Stimulated activated CD4-positive, alpha-beta T cell treated with anti-CD3 and anti-CD28 coated beads, TNF-alpha, amount 100 ng/mL, for 24 hours (primary cell): ENCODE results near the gene FBLN2.
A peak's percentile ranks its signal among the peaks of the same experiment; 100 is the strongest.

ENCODE experiments used
- DNase-seq, 3 experiments: peaks; one replicate each; pipeline ENCODE4 v3.0.0-alpha.2; 2020; ENCODE audit warnings: low read depth in 3 of 3

Gene FBLN2

GRCh38 chr3:13532085-13532484 is 16.8 kb upstream of the FBLN2 start:
- DNase-seq: no peak

- DNase-seq: no peak
Measured at GRCh38 chr3:13532631-13533030, 16.3 kb upstream of the FBLN2 start.

DNA sequence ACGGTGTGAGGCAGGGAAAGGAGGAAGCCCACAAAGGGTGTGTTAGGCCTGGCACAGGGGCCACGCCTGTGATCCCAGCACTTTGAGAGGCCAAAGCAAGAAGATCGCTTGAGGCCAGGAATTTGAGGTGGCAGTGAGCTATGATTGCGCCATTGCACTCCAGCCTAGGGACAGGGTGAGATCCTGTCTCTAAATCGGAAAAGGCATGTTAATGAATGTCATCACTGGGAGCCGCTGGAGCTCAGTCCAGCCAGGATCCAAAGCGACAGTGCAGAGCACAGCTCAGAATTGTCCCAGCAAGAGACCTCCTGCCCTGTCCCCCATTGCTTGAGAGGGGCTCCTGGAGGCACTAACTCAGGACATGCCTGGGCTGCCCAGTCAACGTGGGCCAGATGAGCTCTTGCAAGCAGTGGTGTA is 15.0 kb upstream of the FBLN2 start:
- DNase-seq: no peak

DNA sequence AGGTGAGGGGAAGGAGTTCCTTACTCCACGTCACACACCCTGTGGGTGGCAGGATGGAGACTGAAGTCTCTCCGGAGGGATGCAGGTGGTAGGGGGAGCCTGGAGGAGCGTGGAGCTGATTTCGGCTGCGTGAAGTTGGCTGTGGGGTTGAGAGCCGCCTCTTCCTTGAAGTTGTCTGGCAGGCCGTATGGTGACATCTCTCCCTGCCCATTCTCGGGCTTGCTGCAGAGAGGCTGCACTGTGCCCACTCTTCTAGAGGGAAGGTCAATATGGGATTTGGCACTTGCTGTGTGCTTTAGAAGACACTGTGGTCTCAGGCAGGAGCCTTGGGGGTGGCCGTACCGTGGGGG is 13.4 kb upstream of the FBLN2 start:
- no peak for DNase-seq

DNA sequence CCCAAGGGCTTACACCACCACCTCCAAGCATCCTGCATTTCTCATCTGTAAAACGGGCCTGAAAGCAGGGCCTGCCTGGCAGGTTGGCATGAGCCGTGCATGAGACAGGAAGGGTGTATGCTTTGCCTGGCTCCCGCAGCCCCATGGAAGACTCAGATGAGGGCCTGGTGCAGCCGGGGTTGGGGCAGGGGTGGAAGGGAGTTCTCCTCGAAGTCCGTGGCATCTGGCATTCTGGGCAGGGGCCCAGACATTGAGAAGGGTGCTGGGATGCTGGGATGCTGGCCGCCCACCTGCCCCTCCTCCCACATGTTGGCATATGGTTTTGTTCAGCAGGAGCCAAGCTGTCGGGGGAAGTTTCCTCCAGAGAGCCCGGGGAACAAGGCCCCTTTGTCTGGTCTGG is 13.0 kb upstream of the FBLN2 start:
- DNase-seq: no peak

DNA sequence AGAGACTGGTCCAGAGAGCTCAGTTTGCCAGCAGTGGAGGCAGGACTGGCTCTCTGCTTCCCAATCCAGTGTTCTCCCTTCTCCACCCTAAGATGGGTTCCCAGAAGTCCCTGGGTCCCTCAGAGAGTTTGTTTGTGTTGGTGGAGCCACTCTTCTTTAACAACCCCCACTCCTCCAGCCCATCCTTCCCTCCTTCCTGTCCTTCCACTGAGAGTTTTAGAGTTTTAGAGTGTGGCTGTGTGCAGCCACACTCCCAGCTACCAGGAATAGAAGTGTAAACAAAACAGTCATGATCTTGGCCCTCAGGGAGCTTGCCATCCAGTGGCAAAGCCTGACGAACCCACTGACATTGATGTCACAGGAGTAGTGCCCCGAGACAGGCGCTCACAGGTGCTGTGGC is 12.5 kb upstream of the FBLN2 start:
- DNase-seq: no peak

DNA sequence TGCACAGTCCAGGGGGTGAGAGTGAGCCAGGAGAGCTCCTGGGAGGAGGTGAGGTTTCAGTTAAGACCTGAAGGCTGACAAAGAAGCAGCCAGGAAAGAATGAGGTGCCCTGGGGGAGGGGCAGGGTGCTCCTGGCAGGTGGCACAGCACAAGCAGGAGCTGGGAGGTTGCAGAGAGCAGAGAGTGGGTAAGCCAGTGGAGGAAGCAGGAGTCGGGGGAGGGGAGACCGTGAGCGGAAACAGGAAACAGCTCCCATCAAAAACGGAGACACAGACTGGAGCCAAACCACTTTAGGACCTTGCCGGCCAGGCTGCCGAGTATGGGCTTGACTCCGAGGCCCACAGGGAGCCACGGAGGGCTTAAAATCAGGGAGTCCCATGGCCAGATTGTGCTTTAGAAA is 12.1 kb upstream of the FBLN2 start:
- no peak for DNase-seq

- DNase-seq: no peak
Measured at GRCh38 chr3:13537244-13537908, 11.5 kb upstream of the FBLN2 start.

GRCh38 chr3:13537909-13538296 is 11.0 kb upstream of the FBLN2 start:
- no peak for DNase-seq

- DNase-seq: no peak
Measured at GRCh38 chr3:13538520-13539291, 10.2 kb upstream of the FBLN2 start.

- DNase-seq: no peak
Measured at GRCh38 chr3:13539292-13539638, 9.7 kb upstream of the FBLN2 start.

DNA sequence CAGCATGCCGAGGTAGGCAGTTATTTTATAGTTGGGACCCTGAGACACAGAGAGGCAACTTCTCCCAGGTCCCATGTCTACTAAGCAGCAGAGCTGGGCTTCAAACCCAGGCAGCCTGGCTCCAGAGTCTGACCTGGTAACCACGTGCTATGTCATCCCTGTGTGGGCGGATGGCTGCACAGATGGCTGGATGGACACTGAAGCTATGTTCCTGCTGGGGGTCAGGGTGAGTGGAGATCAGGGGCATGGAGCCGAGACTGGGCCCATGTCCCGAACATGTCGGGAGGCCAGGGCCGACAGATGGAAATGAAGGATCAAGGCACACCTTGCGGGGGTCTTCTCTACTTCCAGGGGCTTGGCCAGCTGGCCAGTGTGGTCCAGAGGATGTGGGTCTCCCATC is 9.3 kb upstream of the FBLN2 start:
- DNase-seq: no peak

GRCh38 chr3:13540297-13540995 is 8.5 kb upstream of the FBLN2 start:
- no peak for DNase-seq

DNA sequence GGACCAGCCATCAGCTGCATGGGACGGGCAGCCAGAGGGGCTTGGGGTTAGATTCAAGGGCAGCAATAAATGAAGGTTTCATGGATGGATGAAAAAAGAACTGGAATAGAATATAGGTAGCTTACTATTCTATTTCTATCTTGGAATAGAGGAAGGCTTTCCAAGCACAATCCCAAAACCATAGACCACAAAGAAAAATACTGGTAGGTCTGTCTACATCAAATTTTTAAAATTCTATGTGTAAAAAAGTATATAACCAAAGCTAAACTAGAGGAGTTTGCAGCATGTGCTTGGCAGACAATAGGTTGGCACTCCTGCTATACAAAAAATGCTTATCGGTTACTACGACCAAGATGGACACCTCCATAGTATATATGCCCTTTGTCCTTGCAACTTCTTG is 7.2 kb upstream of the FBLN2 start:
- no peak for DNase-seq

DNA sequence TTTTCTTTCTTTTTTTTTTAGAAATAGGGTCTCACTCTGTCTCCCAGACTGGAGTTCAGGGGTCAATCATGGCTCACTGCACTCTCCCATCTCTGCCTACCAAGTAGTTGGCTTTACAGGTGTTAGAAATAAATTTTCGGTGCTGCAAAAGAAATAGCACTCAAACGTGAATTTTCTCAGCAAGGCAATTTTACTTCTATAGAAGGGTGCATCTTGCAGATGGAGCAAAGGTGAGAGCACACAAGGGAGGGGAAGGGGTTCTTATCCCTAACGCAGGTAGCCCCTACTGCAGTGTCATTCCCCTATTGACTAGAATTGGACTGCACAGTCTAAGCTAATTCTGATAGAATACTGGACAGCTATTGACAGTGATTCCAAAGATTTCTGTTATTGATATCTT is 6.8 kb upstream of the FBLN2 start:
- DNase-seq: no peak

DNA sequence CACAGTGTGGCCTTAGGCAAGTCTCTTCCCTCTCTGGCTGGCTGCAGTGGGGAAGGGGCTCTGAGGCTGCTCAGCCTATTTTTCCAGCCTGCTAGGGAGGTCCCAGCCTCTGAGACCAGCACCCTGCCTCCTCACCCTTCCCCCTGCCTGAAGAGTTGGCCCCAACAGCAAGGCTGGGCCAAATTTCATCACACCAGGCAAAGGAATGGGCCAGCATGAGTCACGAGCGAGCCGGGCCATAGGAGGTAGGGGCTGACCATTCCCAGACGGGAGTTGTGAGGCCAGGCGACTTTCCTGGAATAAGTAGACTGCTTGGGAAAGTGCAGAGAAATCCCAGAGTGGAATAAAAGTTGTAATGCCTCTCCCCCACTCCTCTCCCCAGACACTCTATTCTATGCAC is 5.7 kb upstream of the FBLN2 start:
- no peak for DNase-seq

- DNase-seq: peak in 2 of 3 experiments; percentile 17 to 59
Measured at GRCh38 chr3:13544293-13544831, 4.6 kb upstream of the FBLN2 start.

DNA sequence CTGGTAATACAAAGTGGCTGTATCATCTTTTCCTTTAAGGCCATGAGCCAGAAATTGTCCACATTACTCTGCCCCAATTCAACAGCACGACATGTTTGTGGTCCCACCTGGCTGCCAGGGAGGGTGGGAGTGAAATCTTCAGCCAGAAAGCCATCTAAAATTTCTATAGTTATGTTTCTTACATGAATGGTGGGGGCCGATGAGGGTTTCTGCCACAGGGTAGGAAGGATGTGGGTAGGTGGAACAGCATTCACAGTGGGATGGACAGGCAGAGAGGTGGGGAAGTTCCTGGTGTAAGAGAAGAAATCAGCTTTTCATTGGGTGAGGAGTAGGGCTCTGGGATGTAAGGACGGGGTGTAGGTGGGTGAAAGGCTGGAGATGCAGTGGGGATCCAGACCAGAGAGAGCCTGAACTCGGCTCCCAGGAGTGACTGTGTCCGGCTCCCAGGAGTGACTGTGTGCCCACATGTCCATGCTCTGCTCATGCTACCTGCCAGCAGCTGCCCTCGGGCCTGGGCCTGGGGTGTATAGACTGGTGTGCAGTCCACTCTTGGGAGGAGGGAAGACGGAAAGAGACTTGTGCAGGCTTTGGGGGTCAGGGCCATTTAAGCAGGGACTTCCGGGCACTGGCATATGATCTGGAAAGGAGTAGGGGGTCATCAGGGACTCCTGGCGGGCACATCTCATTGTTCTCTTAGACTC is 3.8 kb upstream of the FBLN2 start:
- no peak for DNase-seq

DNA sequence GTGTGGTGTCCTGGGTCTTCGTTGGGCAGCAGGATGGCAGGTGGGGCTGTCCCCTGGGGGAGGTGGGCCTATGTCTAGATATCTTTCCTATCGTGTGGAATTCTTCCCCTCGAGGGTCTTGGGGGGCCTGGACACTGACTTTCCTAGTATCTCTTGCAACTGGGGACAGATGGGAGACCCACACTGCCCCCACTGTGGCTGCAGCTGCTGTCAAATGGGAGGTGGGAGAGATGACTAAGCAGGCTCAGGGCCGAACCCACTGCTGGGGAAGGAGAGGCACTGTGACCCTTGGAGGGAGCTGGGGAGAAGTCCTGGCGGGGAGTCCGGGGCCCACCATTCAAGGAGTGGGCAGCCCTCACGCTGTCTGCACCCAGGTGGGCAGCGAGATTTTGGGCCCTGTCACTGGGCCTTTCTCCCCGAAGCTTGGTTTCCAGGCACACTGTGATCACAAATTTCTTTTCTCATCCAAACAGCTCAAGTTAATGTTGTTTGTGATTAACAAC is 2.9 kb upstream of the FBLN2 start:
- no peak for DNase-seq

GRCh38 chr3:13546667-13547171 is 2.2 kb upstream of the FBLN2 start:
- no peak for DNase-seq

GRCh38 chr3:13547591-13548371 is 1.1 kb upstream of the FBLN2 start:
- DNase-seq: no peak
